IPS-15b (cell line): Measurements from ENCODE around the gene GRXCR2.

Experiments used
- H3K27me3 ChIP-seq: one replicate; pipeline ENCODE4 v1.6.1; 2013; ENCODE audit warnings: low read length; ENCODE audit not compliant: control insufficient read depth, insufficient read depth
- H3K36me3 ChIP-seq: one replicate; pipeline ENCODE4 v1.6.1; 2013; ENCODE audit warnings: low read length; ENCODE audit not compliant: control insufficient read depth, insufficient read depth
- H3K4me1 ChIP-seq: one replicate; pipeline ENCODE4 v1.6.1; 2013; ENCODE audit warnings: mild to moderate bottlenecking, low read length; ENCODE audit not compliant: control insufficient read depth, insufficient read depth
- H3K4me3 ChIP-seq: one replicate; pipeline ENCODE4 v1.5.1; 2013; ENCODE audit warnings: low read depth, low read length
- H3K9ac ChIP-seq: one replicate; pipeline ENCODE4 v1.6.1; 2013; ENCODE audit warnings: low read depth, mild to moderate bottlenecking, low read length
- H3K9me3 ChIP-seq: one replicate; pipeline ENCODE4 v1.6.1; 2013; ENCODE audit warnings: mild to moderate bottlenecking, low read length; ENCODE audit not compliant: control insufficient read depth, insufficient read depth

Gene GRXCR2, protein sequence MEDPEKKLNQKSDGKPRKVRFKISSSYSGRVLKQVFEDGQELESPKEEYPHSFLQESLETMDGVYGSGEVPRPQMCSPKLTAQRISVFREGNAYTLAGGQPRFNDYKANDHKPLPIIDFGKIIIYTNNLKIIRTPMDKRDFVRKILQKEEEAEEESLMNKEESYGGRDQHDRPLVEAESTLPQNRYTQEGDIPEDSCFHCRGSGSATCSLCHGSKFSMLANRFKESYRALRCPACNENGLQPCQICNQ

DNA sequence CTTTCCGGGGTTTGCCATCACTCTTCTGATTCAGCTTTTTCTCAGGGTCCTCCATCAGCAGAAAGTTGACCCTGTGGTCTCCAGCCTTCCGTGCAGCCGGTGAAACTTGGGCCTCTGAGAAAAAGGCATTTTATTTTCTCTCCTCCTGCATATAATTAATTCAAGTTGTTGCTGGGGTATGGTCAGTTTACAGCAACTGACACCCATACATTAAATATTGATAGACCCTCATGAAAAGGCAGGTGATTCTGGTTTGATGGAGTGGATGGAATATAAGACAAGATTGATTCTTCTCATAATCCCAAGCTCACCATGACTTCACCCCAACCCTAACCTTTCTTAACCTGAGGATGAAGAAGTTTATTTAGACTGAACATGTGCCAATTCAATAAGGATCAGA, at the start of gene GRXCR2:
GRXCR2 (minus strand) TSS at position 101 of the 400 bp plus-strand sequence; CDS start at position 55, 46 bp downstream.
- no peaks in the 10 kb centered on the region for H3K27me3 ChIP-seq
- H3K9me3 ChIP-seq = no peaks in the 10 kb centered on the region
- no peaks in the 10 kb centered on the region for H3K4me1 ChIP-seq
- H3K9ac ChIP-seq = no peak within 1 kb of the TSS
- no peak within 1 kb of the TSS for H3K4me3 ChIP-seq
- H3K36me3 ChIP-seq = no peaks in the 10 kb centered on the region

DNA sequence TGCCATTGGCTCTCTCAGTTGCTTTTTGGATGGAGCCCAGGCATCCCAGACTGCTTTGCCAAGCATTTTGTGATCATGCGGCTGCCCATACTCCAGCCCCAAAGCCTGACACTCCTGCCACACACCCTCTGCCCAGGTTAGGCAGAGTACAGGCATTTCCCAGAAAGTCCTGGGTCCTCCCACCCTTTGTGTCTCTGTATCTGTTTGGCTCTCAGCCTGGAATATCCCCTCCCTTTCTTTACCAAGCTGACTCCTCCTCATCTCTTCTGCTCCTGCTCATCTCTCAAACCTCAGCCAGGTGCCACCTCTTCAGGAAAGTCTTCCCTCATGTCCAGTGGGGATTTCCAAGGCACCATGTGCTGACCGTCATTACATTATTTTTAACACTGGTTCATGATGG, 49.2 kb upstream of the GRXCR2 start:
- H3K9ac ChIP-seq = no peak overlapping the region
- no peaks in the 10 kb centered on the region for H3K27me3 ChIP-seq
- peaks cover 2% of the 10 kb centered on the region for H3K4me1 ChIP-seq
- H3K36me3 ChIP-seq = no peaks in the 10 kb centered on the region
- H3K4me3 ChIP-seq = no peak overlapping the region
- H3K9me3 ChIP-seq = no peaks in the 10 kb centered on the region

DNA sequence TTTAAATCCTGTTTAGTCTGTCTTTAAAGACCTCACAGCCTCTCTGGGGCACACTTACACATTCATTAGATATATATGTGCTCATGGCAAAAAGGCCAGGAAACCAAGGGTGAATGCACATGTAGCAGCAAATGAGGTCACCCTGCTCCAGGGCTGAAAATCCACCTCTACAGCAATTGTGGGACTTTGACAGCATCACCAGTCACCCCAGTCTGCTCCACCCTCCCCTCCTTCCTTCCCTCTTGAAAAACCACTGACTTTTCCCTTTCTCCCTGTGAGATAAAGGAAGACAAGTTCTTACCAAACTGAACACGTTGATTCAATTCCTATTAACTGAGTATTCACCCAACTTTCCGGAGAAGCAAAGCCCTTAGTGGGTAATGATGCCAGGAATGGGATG, 48.4 kb upstream of the GRXCR2 start:
- no peak overlapping the region for H3K9ac ChIP-seq
- H3K9me3 ChIP-seq = no peaks in the 10 kb centered on the region
- no peaks in the 10 kb centered on the region for H3K36me3 ChIP-seq
- H3K27me3 ChIP-seq = no peaks in the 10 kb centered on the region
- no peak overlapping the region for H3K4me3 ChIP-seq
- H3K4me1 ChIP-seq = peaks cover 2% of the 10 kb centered on the region

DNA sequence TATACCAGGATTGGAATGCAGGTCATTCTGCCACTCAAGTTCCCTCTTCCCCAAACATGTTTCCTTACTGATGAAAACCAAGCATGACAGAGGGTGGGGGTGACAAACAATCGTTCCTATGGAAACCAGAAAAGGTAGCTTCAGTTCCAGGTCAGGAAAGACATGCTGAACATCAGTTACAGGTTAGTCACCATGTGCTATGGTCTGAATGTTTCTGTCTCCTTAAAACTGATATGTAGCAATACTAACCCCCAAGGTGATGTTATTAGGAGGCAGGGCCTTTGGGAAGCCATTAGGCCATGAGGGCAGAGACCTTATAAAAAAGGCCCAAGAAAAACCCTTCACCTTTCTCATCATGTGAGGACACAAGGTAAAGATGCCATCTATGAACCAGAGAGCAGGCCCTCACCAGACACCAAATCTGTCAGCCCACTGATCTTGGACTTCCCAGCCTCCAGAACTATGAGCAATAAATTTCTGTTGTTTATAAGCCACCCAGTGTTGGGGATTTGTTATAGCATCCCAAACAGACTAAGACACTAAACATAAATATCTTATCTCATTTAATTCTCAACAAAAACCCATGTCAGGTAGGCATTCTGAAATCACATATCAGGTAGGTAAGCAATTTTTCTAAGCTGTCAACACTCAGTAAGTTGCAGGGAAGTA, 47.9 kb upstream of the GRXCR2 start:
- Histone ChIP-seq H3K9me3 (no peaks in the 10 kb centered on the region), H3K36me3 (no peaks in the 10 kb centered on the region), H3K9ac (no peak overlapping the region), H3K27me3 (no peaks in the 10 kb centered on the region), H3K4me3 (no peak overlapping the region), H3K4me1 (peaks cover 2% of the 10 kb centered on the region)

DNA sequence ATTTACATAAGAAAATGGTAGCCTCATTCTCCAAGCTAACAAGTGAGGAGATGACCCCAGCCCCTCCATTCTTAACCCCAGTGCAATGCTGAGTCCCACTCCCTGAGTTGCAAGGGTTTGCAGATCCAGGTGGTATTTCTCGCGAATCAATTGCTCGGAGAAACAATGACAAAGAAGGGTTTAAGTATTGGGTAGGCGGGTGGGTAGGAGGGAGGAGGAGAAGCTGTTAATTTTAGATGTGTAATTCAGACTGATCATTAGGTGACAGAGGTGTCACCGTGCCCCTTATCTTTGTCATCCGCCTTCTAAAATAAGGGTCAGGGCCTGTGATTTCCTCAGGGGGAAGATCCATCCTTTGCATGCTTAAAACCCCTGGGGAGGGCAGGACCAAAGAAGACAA, 46.6 kb upstream of the GRXCR2 start:
- H3K9ac ChIP-seq = no peak overlapping the region
- no peak overlapping the region for H3K4me3 ChIP-seq
- H3K9me3 ChIP-seq = no peaks in the 10 kb centered on the region
- H3K36me3 ChIP-seq = no peaks in the 10 kb centered on the region
- peaks cover 2% of the 10 kb centered on the region for H3K4me1 ChIP-seq
- no peaks in the 10 kb centered on the region for H3K27me3 ChIP-seq

DNA sequence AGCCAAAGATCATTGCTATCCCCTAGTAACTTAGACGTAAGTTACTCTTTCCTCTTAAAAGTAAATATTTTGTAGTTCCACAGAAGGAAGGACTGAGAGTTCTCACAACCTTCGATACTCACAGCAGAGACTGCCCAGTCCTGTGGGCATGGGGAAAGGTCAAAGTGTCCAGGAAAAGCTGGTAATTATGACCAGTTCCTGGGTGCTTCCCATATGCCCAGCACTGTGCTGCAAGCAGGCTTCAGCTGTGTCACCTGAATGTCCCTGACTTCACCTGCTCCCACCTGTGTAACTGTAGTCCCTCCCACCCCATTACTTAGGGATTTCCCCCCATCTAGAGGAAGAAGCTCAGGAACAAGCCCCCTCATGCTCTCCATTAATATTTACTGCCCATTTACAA, 45.6 kb upstream of the GRXCR2 start:
- Histone ChIP-seq H3K36me3 (no peaks in the 10 kb centered on the region), H3K9ac (no peak overlapping the region), H3K27me3 (no peaks in the 10 kb centered on the region), H3K9me3 (no peaks in the 10 kb centered on the region), H3K4me1 (peaks cover 2% of the 10 kb centered on the region), H3K4me3 (no peak overlapping the region)

DNA sequence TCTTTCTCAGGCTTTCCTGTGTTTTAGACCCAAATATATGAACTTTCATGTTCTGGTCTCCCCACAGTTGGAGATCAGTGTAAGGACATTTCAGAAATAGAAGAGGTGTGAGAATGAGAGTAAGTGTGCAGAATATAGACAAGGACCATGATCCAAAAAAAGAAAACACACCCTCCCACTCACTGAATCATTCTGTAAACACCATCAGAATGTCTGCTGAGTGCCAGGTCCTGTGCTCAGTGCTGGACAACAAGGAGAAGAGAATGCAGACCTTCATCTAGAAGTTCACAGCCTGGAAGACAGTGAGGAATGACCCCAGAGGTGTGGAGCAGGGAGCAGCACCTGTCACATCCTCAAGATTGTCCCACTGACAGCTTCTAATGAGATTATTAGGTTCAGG, 44.5 kb upstream of the GRXCR2 start:
- Histone ChIP-seq H3K4me1 (peaks cover 2% of the 10 kb centered on the region), H3K9me3 (no peaks in the 10 kb centered on the region), H3K4me3 (no peak overlapping the region), H3K36me3 (no peaks in the 10 kb centered on the region), H3K9ac (no peak overlapping the region), H3K27me3 (no peaks in the 10 kb centered on the region)

DNA sequence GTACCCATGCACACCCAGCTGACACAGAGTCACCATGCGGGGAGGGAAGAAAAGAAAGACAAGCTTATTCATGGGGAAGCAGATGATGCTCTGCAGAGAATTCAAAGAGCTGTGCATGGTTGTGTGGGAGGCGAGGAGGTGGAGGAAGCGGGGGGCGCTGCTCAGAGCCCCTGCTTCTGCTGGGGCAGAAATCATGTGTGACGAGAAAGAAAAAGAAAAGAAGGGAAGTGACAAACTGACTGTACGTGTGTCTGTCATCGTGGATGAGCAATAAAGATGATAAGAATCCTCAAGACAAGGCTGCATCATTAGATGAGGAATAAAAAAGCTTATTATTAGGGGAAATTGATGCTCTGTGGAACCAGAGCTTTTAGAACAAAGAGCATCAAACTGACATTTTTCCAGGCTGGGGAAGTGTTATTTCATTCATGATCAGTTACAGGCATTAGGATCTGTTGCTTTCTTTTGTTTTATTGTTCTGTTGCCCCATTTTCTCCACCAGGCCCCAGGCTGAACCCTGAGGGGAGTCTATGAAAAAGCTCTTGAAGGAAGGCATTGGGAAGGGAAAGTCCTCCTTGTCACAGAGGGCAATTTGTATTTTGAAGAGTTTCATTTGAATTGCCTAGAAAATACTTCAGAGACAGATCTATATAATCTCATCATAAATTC, 43.3 kb upstream of the GRXCR2 start:
- H3K27me3 ChIP-seq = no peaks in the 10 kb centered on the region
- no peak overlapping the region for H3K4me3 ChIP-seq

DNA sequence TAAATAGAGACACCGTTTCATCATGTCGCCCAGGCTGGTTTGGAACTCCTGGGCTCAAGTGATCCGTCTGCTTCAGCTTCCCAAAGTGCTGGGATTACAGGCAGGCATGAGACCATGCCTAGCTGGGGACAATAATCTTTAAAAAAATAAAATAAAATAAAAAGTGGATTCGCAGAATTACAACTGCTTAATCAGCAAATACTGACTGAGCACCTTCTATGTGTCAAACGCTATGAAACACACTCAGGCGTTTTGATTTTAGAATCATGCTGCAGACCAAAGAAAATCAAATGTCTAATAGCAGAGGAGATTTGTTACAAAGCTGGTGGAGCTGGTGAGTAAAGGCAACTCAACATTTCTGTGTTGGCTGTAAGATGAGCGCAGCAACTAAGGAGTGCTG, 40.9 kb upstream of the GRXCR2 start:
- Histone ChIP-seq H3K4me3 (no peak overlapping the region), H3K36me3 (no peaks in the 10 kb centered on the region), H3K4me1 (no peaks in the 10 kb centered on the region), H3K9me3 (no peaks in the 10 kb centered on the region), H3K27me3 (no peaks in the 10 kb centered on the region), H3K9ac (no peak overlapping the region)

More for the DNA sequence above, 43.3 kb upstream of the GRXCR2 start:
- Histone ChIP-seq H3K4me1 (peaks cover 2% of the 10 kb centered on the region), H3K9ac (no peak overlapping the region), H3K36me3 (no peaks in the 10 kb centered on the region), H3K9me3 (no peaks in the 10 kb centered on the region)

DNA sequence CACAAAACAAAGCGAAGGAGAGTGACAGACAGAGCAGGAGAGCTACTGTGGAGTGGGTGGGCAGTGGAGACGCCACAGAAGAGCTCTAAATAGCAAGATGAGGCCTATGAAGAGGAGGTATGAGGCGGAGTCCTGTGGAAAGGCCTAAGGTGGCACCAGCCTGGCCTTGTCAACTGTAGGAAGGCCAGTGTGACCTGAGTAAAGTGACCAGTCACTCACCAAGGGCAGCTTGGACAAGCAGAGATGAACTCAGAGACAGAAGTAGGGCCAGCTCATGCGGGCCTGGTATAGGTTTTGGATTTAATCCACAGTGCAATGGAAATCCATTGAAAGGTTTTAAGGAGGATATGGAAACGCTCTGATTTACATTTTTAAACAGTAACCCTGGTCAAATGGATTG, 39.8 kb upstream of the GRXCR2 start:
- no peaks in the 10 kb centered on the region for H3K27me3 ChIP-seq
- H3K9me3 ChIP-seq = no peaks in the 10 kb centered on the region

DNA sequence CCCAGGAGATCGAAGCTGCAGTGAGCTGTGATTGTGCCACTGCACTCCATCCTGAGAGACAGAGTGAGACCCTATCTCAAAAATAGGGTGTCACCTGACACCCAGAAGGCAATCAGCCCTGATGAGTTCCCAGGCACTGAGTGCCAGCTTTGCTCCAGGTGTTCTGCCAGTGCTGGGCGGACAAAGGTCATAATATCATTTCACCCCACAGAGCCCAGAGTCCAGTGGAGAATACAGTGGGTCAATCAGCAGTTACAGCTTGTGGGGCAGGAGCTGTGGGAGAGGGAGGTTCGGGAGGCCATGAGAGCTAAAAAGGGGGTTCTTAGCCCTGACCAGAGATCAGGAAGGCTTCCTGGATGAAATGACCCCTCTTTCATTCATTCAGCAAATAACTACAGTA, 39.2 kb upstream of the GRXCR2 start:
- H3K9me3 ChIP-seq = no peaks in the 10 kb centered on the region
- no peak overlapping the region for H3K9ac ChIP-seq
- no peaks in the 10 kb centered on the region for H3K4me1 ChIP-seq
- no peaks in the 10 kb centered on the region for H3K36me3 ChIP-seq
- H3K27me3 ChIP-seq = no peaks in the 10 kb centered on the region
- no peak overlapping the region for H3K4me3 ChIP-seq

More for the DNA sequence above, 39.8 kb upstream of the GRXCR2 start:
- H3K9ac ChIP-seq = no peak overlapping the region
- no peaks in the 10 kb centered on the region for H3K36me3 ChIP-seq
- no peaks in the 10 kb centered on the region for H3K4me1 ChIP-seq
- H3K4me3 ChIP-seq = no peak overlapping the region

DNA sequence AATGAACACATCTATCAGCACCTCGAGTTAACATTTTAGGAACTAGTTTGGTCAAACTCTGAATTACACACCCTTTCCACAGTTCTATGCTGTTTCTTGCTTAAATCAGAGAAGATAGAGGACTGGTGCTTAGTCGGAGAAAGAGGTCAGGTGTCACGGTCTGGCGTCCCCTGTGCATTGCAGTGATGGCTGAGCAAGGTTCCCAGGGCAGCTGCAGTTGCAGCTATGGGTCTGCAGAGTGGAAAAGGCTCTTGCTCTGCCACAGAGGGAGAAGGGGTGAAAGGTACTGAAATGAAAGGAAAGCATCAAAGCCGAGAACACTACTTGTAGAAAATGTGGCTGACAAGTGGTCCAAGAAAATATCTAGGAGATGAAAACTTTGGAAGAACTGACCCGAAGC, 38.4 kb upstream of the GRXCR2 start:
- Histone ChIP-seq H3K4me3 (no peak overlapping the region), H3K4me1 (no peaks in the 10 kb centered on the region), H3K36me3 (no peaks in the 10 kb centered on the region), H3K9me3 (no peaks in the 10 kb centered on the region), H3K9ac (no peak overlapping the region), H3K27me3 (no peaks in the 10 kb centered on the region)
